Effector memory CD4-positive, alpha-beta T cell (primary cell): ENCODE measurements around the gene REC8.

Experiments
- DNase-seq, 3 donors: peaks; one replicate each; pipeline ENCODE4 v3.0.0-alpha.2; 2020
- H3K27ac ChIP-seq: 2 replicates; pipeline ENCODE4 v1.7.0; 2013; ENCODE audit warnings: mild to moderate bottlenecking, low read length, moderate library complexity; ENCODE audit not compliant: insufficient read depth, poor library complexity, severe bottlenecking
- H3K27me3 ChIP-seq: replicated peaks from 2 replicates; pipeline ENCODE4 v1.7.0; 2013; ENCODE audit warnings: mild to moderate bottlenecking, low read length; ENCODE audit not compliant: insufficient read depth, control insufficient read depth, poor library complexity, severe bottlenecking
- H3K36me3 ChIP-seq: 2 replicates; pipeline ENCODE4 v1.7.0; 2013; ENCODE audit warnings: mild to moderate bottlenecking, low read length, moderate library complexity; ENCODE audit not compliant: control insufficient read depth, insufficient read depth
- H3K4me1 ChIP-seq: 2 replicates; pipeline ENCODE4 v1.7.0; 2013; ENCODE audit warnings: low read length, mild to moderate bottlenecking; ENCODE audit not compliant: control insufficient read depth, insufficient read depth, poor library complexity, severe bottlenecking
- H3K4me3 ChIP-seq: 2 replicates; pipeline ENCODE4 v1.7.0; 2013; ENCODE audit warnings: low read length, low read depth, mild to moderate bottlenecking; ENCODE audit not compliant: insufficient read depth, poor library complexity, severe bottlenecking
- H3K9me3 ChIP-seq: 2 replicates; pipeline ENCODE4 v1.7.0; 2013; ENCODE audit warnings: mild to moderate bottlenecking, low read length, moderate library complexity; ENCODE audit not compliant: control insufficient read depth

Gene REC8

DNA sequence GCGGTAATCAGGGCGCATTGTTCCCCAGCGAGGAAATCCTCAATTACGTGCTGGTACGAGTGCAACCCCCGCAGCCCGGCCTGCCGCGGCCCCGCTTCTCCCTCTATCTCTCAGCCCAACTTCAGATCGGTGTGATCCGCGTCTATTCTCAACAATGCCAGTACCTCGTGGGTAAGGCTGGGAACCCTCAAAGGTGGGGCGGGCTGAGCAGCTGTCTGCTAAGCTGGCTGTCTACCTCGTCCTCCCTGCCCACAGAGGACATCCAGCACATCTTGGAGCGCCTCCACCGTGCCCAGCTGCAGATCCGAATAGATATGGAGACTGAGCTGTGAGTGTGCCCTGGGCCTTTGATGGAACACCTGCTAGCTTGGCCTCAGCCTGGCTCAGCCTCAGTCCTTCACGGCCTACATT is 996 bp downstream of the REC8 start:
- DNase-seq = no peak
- peaks cover 8% of the 10 kb centered on the region for H3K4me1 ChIP-seq
- no peaks in the 10 kb centered on the region for H3K27me3 ChIP-seq
- peaks cover 19% of the 10 kb centered on the region for H3K36me3 ChIP-seq
- H3K9me3 ChIP-seq = no peaks in the 10 kb centered on the region
- H3K27ac ChIP-seq = no peak overlapping the region
- H3K4me3 ChIP-seq = no peak overlapping the region

DNA sequence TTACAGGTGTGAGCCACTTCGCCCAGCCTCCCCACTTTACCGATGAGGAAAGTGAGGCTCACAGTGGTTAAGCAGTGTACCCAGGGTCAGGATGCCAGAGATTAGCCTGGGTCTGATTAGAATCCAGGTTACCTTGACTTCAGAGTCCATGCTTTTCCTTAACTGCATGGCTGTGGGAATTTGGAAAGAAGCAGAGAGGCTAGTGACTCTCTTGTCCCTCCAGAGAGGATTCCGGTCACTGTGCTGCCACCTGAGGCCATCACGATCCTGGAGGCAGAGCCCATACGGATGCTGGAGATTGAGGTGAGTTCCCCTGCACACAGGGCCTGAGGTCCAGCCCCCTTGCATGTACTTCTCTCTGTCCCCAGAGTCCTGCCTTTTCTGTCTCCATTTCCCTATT is 4.7 kb downstream of the REC8 start:
- no peaks in the 10 kb centered on the region for H3K27me3 ChIP-seq
- H3K36me3 ChIP-seq = peaks cover 54% of the 10 kb centered on the region
- DNase-seq = no peak
- H3K27ac ChIP-seq = no peak overlapping the region
- no peaks in the 10 kb centered on the region for H3K9me3 ChIP-seq
- peaks cover 5% of the 10 kb centered on the region for H3K4me1 ChIP-seq
- no peak overlapping the region for H3K4me3 ChIP-seq

- Histone ChIP-seq H3K9me3 (no peaks in the 10 kb centered on the region), H3K4me1 (no peaks in the 10 kb centered on the region), H3K36me3 (peaks cover 60% of the 10 kb centered on the region), H3K4me3 (no peak overlapping the region), H3K27ac (no peak overlapping the region), H3K27me3 (no peaks in the 10 kb centered on the region)
- no peak for DNase-seq
These were observed 5.4 kb downstream of the REC8 start for GRCh38 chr14:24177041-24177825.

- Histone ChIP-seq H3K4me1 (no peaks in the 10 kb centered on the region), H3K9me3 (no peaks in the 10 kb centered on the region), H3K27ac (no peak overlapping the region), H3K4me3 (no peak overlapping the region), H3K27me3 (no peaks in the 10 kb centered on the region), H3K36me3 (peaks cover 67% of the 10 kb centered on the region)
- DNase-seq = no peak
These were observed 6.0 kb downstream of the REC8 start for GRCh38 chr14:24177891-24178290.

DNA sequence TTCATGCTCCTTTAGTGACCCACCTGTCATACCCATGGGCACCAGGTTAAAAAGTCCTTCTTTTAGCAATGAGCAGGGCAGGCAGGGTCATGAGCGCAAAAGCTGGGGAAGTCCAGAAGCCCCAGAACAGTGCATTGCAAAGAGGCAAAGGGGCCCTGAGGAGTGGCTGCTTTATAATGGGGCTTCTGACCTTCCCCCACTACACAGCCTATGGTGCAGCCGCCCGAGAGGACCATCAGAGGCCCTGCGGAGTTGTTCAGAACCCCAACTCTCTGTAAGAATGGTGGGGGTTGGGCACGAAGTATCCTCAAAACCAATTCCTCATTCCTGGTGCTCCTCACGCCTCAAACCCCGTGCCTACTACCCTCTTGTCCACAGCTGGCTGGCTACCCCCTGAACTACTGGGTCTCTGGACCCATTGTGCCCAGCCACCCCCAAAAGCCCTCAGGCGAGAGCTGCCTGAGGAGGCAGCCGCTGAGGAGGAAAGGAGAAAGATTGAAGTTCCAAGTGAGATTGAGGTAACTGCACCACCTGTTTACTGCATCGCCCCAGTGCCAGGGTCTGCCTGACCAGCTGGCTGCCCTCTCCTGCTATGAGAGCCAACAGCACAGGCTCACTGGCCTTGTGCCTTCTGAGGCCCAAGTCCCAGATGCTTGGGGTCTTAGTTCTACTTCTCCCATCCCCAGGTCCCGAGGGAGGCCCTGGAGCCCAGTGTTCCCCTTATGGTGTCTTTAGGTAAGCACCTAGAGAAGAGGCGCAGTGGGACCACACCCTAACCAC is 6.7 kb downstream of the REC8 start:
- Histone ChIP-seq H3K4me1 (no peaks in the 10 kb centered on the region), H3K27me3 (no peaks in the 10 kb centered on the region), H3K36me3 (peaks cover 74% of the 10 kb centered on the region), H3K9me3 (no peaks in the 10 kb centered on the region), H3K27ac (no peak overlapping the region), H3K4me3 (no peak overlapping the region)
- no peak for DNase-seq

- Histone ChIP-seq H3K4me3 (no peak overlapping the region), H3K36me3 (peaks cover 81% of the 10 kb centered on the region), H3K9me3 (no peaks in the 10 kb centered on the region), H3K27me3 (no peaks in the 10 kb centered on the region), H3K27ac (no peak overlapping the region), H3K4me1 (no peaks in the 10 kb centered on the region)
- DNase-seq = no peak
These were observed 7.5 kb downstream of the REC8 start for GRCh38 chr14:24179294-24179960.

- peaks cover 87% of the 10 kb centered on the region for H3K36me3 ChIP-seq
- H3K4me1 ChIP-seq = no peaks in the 10 kb centered on the region
- H3K27ac ChIP-seq = no peak overlapping the region
- no peak for DNase-seq
- no peaks in the 10 kb centered on the region for H3K9me3 ChIP-seq
- H3K27me3 ChIP-seq = no peaks in the 10 kb centered on the region
- no peak overlapping the region for H3K4me3 ChIP-seq
These were observed 8.3 kb downstream of the REC8 start for GRCh38 chr14:24179961-24180796.

- H3K36me3 ChIP-seq = peaks cover 95% of the 10 kb centered on the region
These were observed 9.6 kb downstream of the REC8 start for GRCh38 chr14:24181371-24182077.

More at GRCh38 chr14:24181371-24182077, 9.6 kb downstream of the REC8 start:
- Histone ChIP-seq H3K4me1 (no peaks in the 10 kb centered on the region), H3K27ac (no peak overlapping the region), H3K27me3 (no peaks in the 10 kb centered on the region), H3K4me3 (no peak overlapping the region), H3K9me3 (no peaks in the 10 kb centered on the region)
- DNase-seq = no peak
